ENCODE results near the gene PHF21B. TPM values are rescaled to one million over a fixed set of nuclear protein-coding genes. Genes with fewer than 3 reads are reported as not detected.
"Not testable (repeated sequence)": the region's sequence is repeated elsewhere in the genome, so short reads cannot be mapped to it uniquely, and the experiment has no call there.

The PHF21B gene
- total and polyA plus RNA-seq, 2 of the 8 experiments (the other 6 are each of a cell fraction or from before 2014, with no cell fraction given), result 19.3 to 68.1 TPM

DNA sequence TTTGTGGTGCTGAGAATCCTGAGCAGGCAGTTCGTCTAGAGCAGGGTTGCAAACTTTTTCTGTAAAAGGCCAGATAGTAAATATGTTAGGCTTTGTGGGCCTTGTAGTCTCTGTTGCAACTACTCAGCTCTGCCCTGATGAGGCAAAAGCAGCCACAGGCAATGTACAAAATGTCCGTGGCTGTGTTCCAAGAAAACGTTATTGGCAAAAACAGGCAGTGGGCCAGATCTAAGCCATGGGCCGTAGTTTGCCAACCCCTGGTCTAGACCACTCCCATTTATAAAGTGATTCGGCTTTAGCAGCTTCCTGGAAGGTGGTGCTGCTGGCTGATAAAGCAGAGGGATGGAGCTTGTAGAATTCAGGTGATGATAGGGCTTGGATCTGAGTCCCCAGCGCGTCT is 151.0 kb downstream of the PHF21B start:
- not testable (repeated sequence) for H3K27me3 ChIP-seq (replicated peaks in 1 of 4; ENCODE audit: control insufficient read depth in 3 of 4, extremely low read depth in 1 of 4, insufficient read depth in 3 of 4, low read length in 3 of 4); H3K23me2 ChIP-seq (ENCODE audit: low read depth, low read length); H3K56ac ChIP-seq (replicated peaks; ENCODE audit: insufficient read length, low read depth, low read length); H3K79me2 ChIP-seq (ENCODE audit: control insufficient read depth in 1 of 2, insufficient read depth in 2 of 2, low read length in 2 of 2); H2BK5ac ChIP-seq (ENCODE audit: low read depth, low read length); H2BK120ac ChIP-seq (replicated peaks; ENCODE audit: low read depth, low read length); H4K8ac ChIP-seq (ENCODE audit: extremely low read depth, insufficient read depth, low read length); H2AK5ac ChIP-seq (ENCODE audit: low read depth, low read length); H3K23ac ChIP-seq (ENCODE audit: insufficient read length); H3K4me3 ChIP-seq (ENCODE audit: extremely low read depth in 1 of 4, insufficient read depth in 2 of 4, low read depth in 3 of 4, low read length in 4 of 4); H3K18ac ChIP-seq (ENCODE audit: extremely low read depth, low read length); H3K4me1 ChIP-seq (replicated peaks in 1 of 4; ENCODE audit: control insufficient read depth in 3 of 4, insufficient read depth in 4 of 4, low read length in 3 of 4); H3K27ac ChIP-seq (ENCODE audit: low read depth, low read length); H2BK12ac ChIP-seq (ENCODE audit: low read depth, low read length); H2BK20ac ChIP-seq (ENCODE audit: low read length); H4K5ac ChIP-seq (ENCODE audit: insufficient read length, low read depth, low read length); H4K20me1 ChIP-seq (replicated peaks in 1 of 2; ENCODE audit: control insufficient read depth in 1 of 2, insufficient read depth in 2 of 2, low read length in 2 of 2); H2BK15ac ChIP-seq (ENCODE audit: low read length); DNase-seq (ENCODE audit: low read depth in 1 of 2, low spot score in 2 of 2); H3K4me2 ChIP-seq (ENCODE audit: insufficient read depth in 1 of 2, low read depth in 2 of 2, low read length in 2 of 2); H3K36me3 ChIP-seq (ENCODE audit: control insufficient read depth in 2 of 4, insufficient read depth in 4 of 4, low read length in 3 of 4); H3K79me1 ChIP-seq (ENCODE audit: low read depth, low read length); H3K9me3 ChIP-seq (ENCODE audit: insufficient read depth in 2 of 2, low read depth in 1 of 2, low read length in 1 of 2); FAIRE-seq; H4K91ac ChIP-seq (replicated peaks; ENCODE audit: insufficient read length, low read length); H2AFZ ChIP-seq (ENCODE audit: low read length); H3K14ac ChIP-seq (ENCODE audit: insufficient read length); H3K4ac ChIP-seq (replicated peaks; ENCODE audit: insufficient read length, low read depth, low read length); H3K9ac ChIP-seq (replicated peaks in 1 of 4; ENCODE audit: extremely low read depth in 1 of 4, low read depth in 3 of 4, low read length in 3 of 4)
- CTCF ChIA-PET (ENCODE audit: partially characterized antibody), result interaction anchor here (1.1 to 2.0 kb wide), 5 partner anchors 11 to 31 kb away, joined by 3 to 6 read pairs (median 4); no protein-coding TSS in a partner anchor
- POLR2A ChIA-PET (ENCODE audit: partially characterized antibody), result interaction anchor here (1.2 kb wide), 1 partner anchor 10 kb away, joined by 3 read pairs; no protein-coding TSS in a partner anchor
- 85% methylated on average over 7 of the region's 7 CpGs; no CpG with 5 or more reads in 1 of the 2 experiments for WGBS, 2 experiments (ENCODE audit: extremely low coverage in 1 of 2, insufficient coverage in 1 of 2, insufficient read length in 1 of 2, insufficient replicate concordance in 2 of 2, low coverage in 1 of 2, low lambda C conversion rate in 2 of 2, missing lambda C conversion rate in 1 of 2)

All from H1 (cell line).